ENCODE data around the gene MOCS2. TPM values are rescaled to one million over a fixed set of nuclear protein-coding genes. Genes with fewer than 3 reads are reported as not detected.
"Not testable (repeated sequence)": the region's sequence is repeated elsewhere in the genome, so short reads cannot be mapped to it uniquely, and the experiment has no call there.

Gene MOCS2
- total and polyA plus RNA-seq, 10 of the 15 experiments (the other 5 are each of a cell fraction or from before 2014, with no cell fraction given) = 11.0 to 27.4 (median 22.5) TPM

GRCh38 chr5:53112909-53113308 lies 3.4 kb upstream of the MOCS2 start:
- H3K79me2 ChIP-seq (ENCODE audit: control insufficient read depth, insufficient read depth, low read length) = peaks cover 2% of the 10 kb centered on the region
- SMC1A ChIA-PET (ENCODE audit: uncharacterized antibody, unreplicated experiment) = interaction anchor here (1.4 kb wide), 1 partner anchor 164 kb away, joined by 3 read pairs; no protein-coding TSS in a partner anchor
- no peak overlapping the region for H3K27ac ChIP-seq (ENCODE audit: control insufficient read depth, insufficient read depth)
- 100% methylated on average over 3 of the region's 3 CpGs for WGBS (ENCODE audit: insufficient coverage, insufficient replicate concordance, low lambda C conversion rate, missing lambda C conversion rate)
- no peaks in the 10 kb centered on the region for H4K20me1 ChIP-seq (ENCODE audit: control insufficient read depth, insufficient read depth)
- BruUV-seq (replicated peaks) = no TSS peak
- TF ChIP-seq ZNF274 (IDR thresholded peaks at IDR 0.05; ENCODE audit: insufficient read depth, insufficient read length) (no peak), EP300 (IDR thresholded peaks at IDR 0.05; ENCODE audit: borderline replicate concordance in 1 of 2, control insufficient read depth in 1 of 2, low read depth in 2 of 2, low read length in 2 of 2) (no peak)
- in situ Hi-C loops (cut with MboI) (no loop called here), intact Hi-C loops (cut with micrococcal nuclease; ENCODE audit: unreplicated experiment) (no loop called here)
- CTCF ChIA-PET = interaction anchor here (1.1 to 4.1 kb wide), 3 partner anchors 16 to 164 kb away, joined by 3 to 16 read pairs (median 3); no protein-coding TSS in a partner anchor
- DNase-seq (ENCODE audit: low read depth, low spot score) (no peak), ATAC-seq (no peak), FAIRE-seq (no peak)
- POLR2A ChIA-PET = no interaction called here
- H3K4me2 ChIP-seq (ENCODE audit: control insufficient read depth, insufficient read depth) = no peak overlapping the region
- no peak overlapping the region for H3K9ac ChIP-seq (ENCODE audit: control insufficient read depth, insufficient read depth, low read length)
- no peaks in the 10 kb centered on the region for H3K36me3 ChIP-seq (ENCODE audit: control insufficient read depth in 2 of 2, insufficient read depth in 2 of 2, low read length in 1 of 2)
- RAD21 ChIA-PET (ENCODE audit: unreplicated experiment) = no interaction called here
- H3K4me1 ChIP-seq (ENCODE audit: control insufficient read depth, insufficient read depth, low read length) = peaks cover 5% of the 10 kb centered on the region; the same call in 1 of the 2 replicates
- no peak overlapping the region for H2AFZ ChIP-seq (ENCODE audit: control insufficient read depth, low read depth, low read length)
- no peaks in the 10 kb centered on the region for H3K27me3 ChIP-seq (replicated peaks in 1 of 2; ENCODE audit: control insufficient read depth in 2 of 2, insufficient read depth in 2 of 2, low read length in 1 of 2)
- no peaks in the 10 kb centered on the region for H3K9me3 ChIP-seq (replicated peaks; ENCODE audit: control insufficient read depth, insufficient read depth, low read length)
- H3K4me3 ChIP-seq = no peak overlapping the region

- H3K27ac ChIP-seq (ENCODE audit: control insufficient read depth, insufficient read depth); H3K4me1 ChIP-seq (ENCODE audit: control insufficient read depth, insufficient read depth, low read length); H4K20me1 ChIP-seq (ENCODE audit: control insufficient read depth, insufficient read depth); H3K9ac ChIP-seq (ENCODE audit: control insufficient read depth, insufficient read depth, low read length); intact Hi-C loops (cut with micrococcal nuclease; ENCODE audit: unreplicated experiment); DNase-seq (ENCODE audit: low read depth, low spot score); RAD21 ChIA-PET (ENCODE audit: unreplicated experiment); in situ Hi-C loops (cut with MboI); H3K36me3 ChIP-seq (ENCODE audit: control insufficient read depth in 2 of 2, insufficient read depth in 2 of 2, low read length in 1 of 2); H3K4me2 ChIP-seq (ENCODE audit: control insufficient read depth, insufficient read depth); ATAC-seq; H2AFZ ChIP-seq (ENCODE audit: control insufficient read depth, low read depth, low read length); H3K4me3 ChIP-seq; FAIRE-seq; BruUV-seq (replicated peaks); H3K27me3 ChIP-seq (replicated peaks in 1 of 2; ENCODE audit: control insufficient read depth in 2 of 2, insufficient read depth in 2 of 2, low read length in 1 of 2); POLR2A ChIA-PET; H3K9me3 ChIP-seq (replicated peaks; ENCODE audit: control insufficient read depth, insufficient read depth, low read length); H3K79me2 ChIP-seq (ENCODE audit: control insufficient read depth, insufficient read depth, low read length): not testable (repeated sequence)
- TF ChIP-seq NFYB (IDR thresholded peaks at IDR 0.05; ENCODE audit: insufficient read depth, low read depth, low read length) = peak; percentile 62; the same call in 1 of the 2 replicates
- CTCF ChIA-PET = interaction anchor here (1.1 to 4.1 kb wide), 3 partner anchors 15 to 163 kb away, joined by 3 to 16 read pairs (median 3); no protein-coding TSS in a partner anchor
- SMC1A ChIA-PET (ENCODE audit: uncharacterized antibody, unreplicated experiment) = interaction anchor here (1.4 kb wide), 1 partner anchor 163 kb away, joined by 3 read pairs; no protein-coding TSS in a partner anchor
- whole genome bisulfite sequencing (ENCODE audit: insufficient coverage, insufficient replicate concordance, low lambda C conversion rate, missing lambda C conversion rate) = 85% methylated on average over 6 of the region's 6 CpGs
These were observed 2.8 kb upstream of the MOCS2 start for GRCh38 chr5:53112307-53112706.
